A172 (cell line): ENCODE data around the gene RIPOR3. TPM values are rescaled to one million over a fixed set of nuclear protein-coding genes. Genes with fewer than 3 reads are reported as not detected.
"Not testable (repeated sequence)": the region's sequence is repeated elsewhere in the genome, so short reads cannot be mapped to it uniquely, and the experiment has no call there.

Experiments
- DNase-seq: peaks from one replicate; pipeline ENCODE4 v3.0.0-alpha.2; 2015; ENCODE audit warnings: low spot score
- total RNA-seq: library from RNA; depleted of rRNA; stranded (reverse); fragments of >200 nt; shearing (Covaris generic); gene quantifications from 2 replicates; pipeline ENCODE4 v1.2.3, GENCODE V29; 2014

RIPOR3 gene
- total RNA-seq, 1 experiment from 2014 or later: not detected

- DNase-seq: no peak
Measured at GRCh38 chr20:50574586-50574985, 116.8 kb downstream of the RIPOR3 start.

GRCh38 chr20:50574108-50574507 lies 117.2 kb downstream of the RIPOR3 start:
- no peak for DNase-seq

GRCh38 chr20:50572938-50573777 lies 118.2 kb downstream of the RIPOR3 start:
- peak; percentile 87 for DNase-seq

GRCh38 chr20:50571466-50571865 lies 119.9 kb downstream of the RIPOR3 start:
- DNase-seq: no peak

- DNase-seq: peak; percentile 66
Measured at GRCh38 chr20:50569864-50570836, 121.2 kb downstream of the RIPOR3 start.

- not testable (repeated sequence) for DNase-seq
Measured at GRCh38 chr20:50569487-50569863, 121.9 kb downstream of the RIPOR3 start.

GRCh38 chr20:50568549-50568942 lies 122.8 kb downstream of the RIPOR3 start:
- no peak for DNase-seq

GRCh38 chr20:50567860-50568548 lies 123.3 kb downstream of the RIPOR3 start:
- DNase-seq: no peak

GRCh38 chr20:50565871-50566270 lies 125.5 kb downstream of the RIPOR3 start:
- DNase-seq: no peak

GRCh38 chr20:50565383-50565782 lies 126.0 kb downstream of the RIPOR3 start:
- no peak for DNase-seq

- DNase-seq: no peak
Measured at GRCh38 chr20:50563133-50563944, 128.0 kb downstream of the RIPOR3 start.

GRCh38 chr20:50562262-50562701 lies 129.1 kb downstream of the RIPOR3 start:
- no peak for DNase-seq

- peak; percentile 96 for DNase-seq
Measured at GRCh38 chr20:50561379-50562078, 129.8 kb downstream of the RIPOR3 start.

GRCh38 chr20:50560867-50561266 lies 130.5 kb downstream of the RIPOR3 start:
- no peak for DNase-seq

GRCh38 chr20:50559856-50560638 lies 131.3 kb downstream of the RIPOR3 start:
- DNase-seq: no peak

- no peak for DNase-seq
Measured at GRCh38 chr20:50559149-50559548, 132.2 kb downstream of the RIPOR3 start.

- DNase-seq: peak; percentile 78
Measured at GRCh38 chr20:50558483-50558925, 132.8 kb downstream of the RIPOR3 start.

- no peak for DNase-seq
Measured at GRCh38 chr20:50557549-50558134, 133.7 kb downstream of the RIPOR3 start.

- DNase-seq: no peak
Measured at GRCh38 chr20:50555662-50556061, 135.7 kb downstream of the RIPOR3 start.
